Measurements from ENCODE around the gene NADK. TPM values are rescaled to one million over a fixed set of nuclear protein-coding genes. Genes with fewer than 3 reads are reported as not detected.

Gene NADK
- total and polyA plus RNA-seq, 10 of the 15 experiments (the other 5 are each of a cell fraction or from before 2014, with no cell fraction given): 1.1 to 93.2 (median 46.9) TPM

- 90% methylated on average over 31 of the region's 32 CpGs for WGBS (ENCODE audit: insufficient coverage, insufficient replicate concordance, low lambda C conversion rate, missing lambda C conversion rate)
Observed at GRCh38 chr1:1763657-1764621, 14.3 kb downstream of the NADK start.

More at GRCh38 chr1:1763657-1764621, 14.3 kb downstream of the NADK start:
- BruUV-seq (replicated peaks): no TSS peak
- H3K9me3 ChIP-seq (replicated peaks; ENCODE audit: control insufficient read depth, insufficient read depth, low read length): no peaks in the 10 kb centered on the region; the same call in 1 of the 3 replicates
- in situ Hi-C loops (cut with MboI): no loop called here
- DNase-seq (ENCODE audit: low read depth, low spot score) (no peak), ATAC-seq (peak; percentile 58), FAIRE-seq (no peak)
- no peak overlapping the region for H3K27ac ChIP-seq (ENCODE audit: control insufficient read depth, insufficient read depth)
- intact Hi-C loops (cut with micrococcal nuclease; ENCODE audit: unreplicated experiment): no loop called here
- no peaks in the 10 kb centered on the region for H3K4me1 ChIP-seq (ENCODE audit: control insufficient read depth, insufficient read depth, low read length)
- ChIA-PET SMC1A (ENCODE audit: uncharacterized antibody, unreplicated experiment) (no interaction called here), RAD21 (ENCODE audit: unreplicated experiment) (no interaction called here), CTCF (no interaction called here), POLR2A (no interaction called here)
- H3K36me3 ChIP-seq (ENCODE audit: control insufficient read depth in 2 of 2, insufficient read depth in 2 of 2, low read length in 1 of 2): peaks cover 14 to 36% of the 10 kb centered on the region in 2 experiments
- H2AFZ ChIP-seq (ENCODE audit: control insufficient read depth, low read depth, low read length): no peak overlapping the region
- H3K4me3 ChIP-seq: no peak overlapping the region
- peaks cover 15% of the 10 kb centered on the region for H3K79me2 ChIP-seq (ENCODE audit: control insufficient read depth, insufficient read depth, low read length)
- peak in 2 of 3 experiments; percentile 8 to 22; a peak in 1 of 6 replicates for TF ChIP-seq CTCF (IDR thresholded peaks at IDR 0.05 in 2 of 3, conservative IDR thresholded peaks at IDR 0.05 in 1 of 3; ENCODE audit: control insufficient read depth in 2 of 3, extremely low read depth in 1 of 3, insufficient read depth in 1 of 3, low read depth in 3 of 3, low read length in 3 of 3)
- TF ChIP-seq PBX3 (IDR thresholded peaks at IDR 0.05; ENCODE audit: insufficient replicate concordance, low read depth, low read length): no peak
- no peak for TF ChIP-seq GATAD2B (conservative IDR thresholded peaks at IDR 0.05; ENCODE audit: low read depth)
- TF ChIP-seq ATF2 (IDR thresholded peaks at IDR 0.05; ENCODE audit: low read length): no peak
- TF ChIP-seq BCL3 (IDR thresholded peaks at IDR 0.05; ENCODE audit: borderline replicate concordance, insufficient read depth, low read depth, low read length, poor library complexity, severe bottlenecking): peak; percentile 64
- no peak for TF ChIP-seq TCF7 (IDR thresholded peaks at IDR 0.05; ENCODE audit: borderline replicate concordance)
- TF ChIP-seq TCF3 (IDR thresholded peaks at IDR 0.05; ENCODE audit: borderline replicate concordance, insufficient read depth, low read depth, low read length): peak; percentile 35; the same call in 1 of the 2 replicates
- no peaks in the 10 kb centered on the region for H4K20me1 ChIP-seq (ENCODE audit: control insufficient read depth, insufficient read depth)
- no peaks in the 10 kb centered on the region for H3K27me3 ChIP-seq (replicated peaks in 1 of 2; ENCODE audit: control insufficient read depth in 2 of 2, insufficient read depth in 2 of 2, low read length in 1 of 2)
- H3K4me2 ChIP-seq (ENCODE audit: control insufficient read depth, insufficient read depth): no peak overlapping the region
- no peak overlapping the region for H3K9ac ChIP-seq (ENCODE audit: control insufficient read depth, insufficient read depth, low read length)
